ENCODE measurements around the gene DOK6.

Gene DOK6

GRCh38 chr18:69691008-69691760, 290.5 kb downstream of the DOK6 start:
- no peak for DNase-seq (ENCODE audit: low read depth in 2 of 2)
- no peak overlapping the region for H3K4me3 ChIP-seq (replicated peaks in 1 of 2; ENCODE audit: low read depth in 2 of 2, low read length in 2 of 2)
- no peak for TF ChIP-seq CTCF (IDR thresholded peaks at IDR 0.05; ENCODE audit: low read depth, low read length)

- no peak overlapping the region for H3K4me3 ChIP-seq (replicated peaks in 1 of 2; ENCODE audit: low read depth in 2 of 2, low read length in 2 of 2)
- DNase-seq (ENCODE audit: low read depth in 2 of 2) = no peak
- TF ChIP-seq CTCF (IDR thresholded peaks at IDR 0.05; ENCODE audit: low read depth, low read length) = no peak
These were observed 296.4 kb downstream of the DOK6 start for GRCh38 chr18:69697069-69697468.

GRCh38 chr18:69697689-69698088, 297.0 kb downstream of the DOK6 start:
- no peak for TF ChIP-seq CTCF (IDR thresholded peaks at IDR 0.05; ENCODE audit: low read depth, low read length)
- no peak for DNase-seq (ENCODE audit: low read depth in 2 of 2)
- H3K4me3 ChIP-seq (replicated peaks in 1 of 2; ENCODE audit: low read depth in 2 of 2, low read length in 2 of 2) = no peak overlapping the region

GRCh38 chr18:69701305-69701704, 300.6 kb downstream of the DOK6 start:
- no peak overlapping the region for H3K4me3 ChIP-seq (replicated peaks in 1 of 2; ENCODE audit: low read depth in 2 of 2, low read length in 2 of 2)
- no peak for TF ChIP-seq CTCF (IDR thresholded peaks at IDR 0.05; ENCODE audit: low read depth, low read length)
- DNase-seq (ENCODE audit: low read depth in 2 of 2) = no peak

- TF ChIP-seq CTCF (IDR thresholded peaks at IDR 0.05; ENCODE audit: low read depth, low read length) = no peak
- no peak for DNase-seq (ENCODE audit: low read depth in 2 of 2)
- H3K4me3 ChIP-seq (replicated peaks in 1 of 2; ENCODE audit: low read depth in 2 of 2, low read length in 2 of 2) = no peak overlapping the region
These were observed 302.8 kb downstream of the DOK6 start for GRCh38 chr18:69703461-69703860.

- no peak for TF ChIP-seq CTCF (IDR thresholded peaks at IDR 0.05; ENCODE audit: low read depth, low read length)
- H3K4me3 ChIP-seq (replicated peaks in 1 of 2; ENCODE audit: low read depth in 2 of 2, low read length in 2 of 2) = no peak overlapping the region
- no peak for DNase-seq (ENCODE audit: low read depth in 2 of 2)
These were observed 305.3 kb downstream of the DOK6 start for GRCh38 chr18:69705987-69706386.

- no peak overlapping the region for H3K4me3 ChIP-seq (replicated peaks in 1 of 2; ENCODE audit: low read depth in 2 of 2, low read length in 2 of 2)
- no peak for TF ChIP-seq CTCF (IDR thresholded peaks at IDR 0.05; ENCODE audit: low read depth, low read length)
- no peak for DNase-seq (ENCODE audit: low read depth in 2 of 2)
These were observed 308.2 kb downstream of the DOK6 start for GRCh38 chr18:69708844-69709243.
